ENCODE data around the gene PDE11A.

GRCh38 chr2:177617849-177618248 lies 454.7 kb downstream of the PDE11A start:
- no peak for TF ChIP-seq CTCF (IDR thresholded peaks at IDR 0.05)
- TF ChIP-seq POLR2A (IDR thresholded peaks at IDR 0.05) = no peak

All from lower leg skin (tissue), 3 donors.